Measurements from ENCODE around the gene EDRF1. TPM values are rescaled to one million over a fixed set of nuclear protein-coding genes. Genes with fewer than 3 reads are reported as not detected.

The EDRF1 gene
- total RNA-seq, 1 experiment from 2014 or later, result 49.2 TPM

GRCh38 chr10:125788156-125789034 lies 68.9 kb downstream of the EDRF1 start:
- no peaks in the 10 kb centered on the region for H3K27me3 ChIP-seq (ENCODE audit: insufficient read depth, low read length)
- H3K4me2 ChIP-seq (ENCODE audit: low read length), result no peak overlapping the region
- RAD21 ChIA-PET (ENCODE audit: low non-redundant PET in 1 of 2, low total read pairs in 2 of 2, uncharacterized antibody in 2 of 2, unreplicated experiment in 2 of 2), result no interaction called here
- H3K9me3 ChIP-seq (ENCODE audit: control insufficient read depth in 1 of 2, insufficient read depth in 1 of 2, low read depth in 1 of 2, low read length in 2 of 2), result no peaks in the 10 kb centered on the region
- TF ChIP-seq ATF3 (IDR thresholded peaks at IDR 0.05) (no peak), YY1 (IDR thresholded peaks at IDR 0.05; ENCODE audit: extremely low read depth, insufficient replicate concordance, low read depth, low read length) (no peak), ZBTB33 (IDR thresholded peaks at IDR 0.05; ENCODE audit: extremely low read depth, insufficient replicate concordance, low read length) (no peak)
- no peaks in the 10 kb centered on the region for H3K79me2 ChIP-seq (ENCODE audit: insufficient read depth, low read length)
- no peak for DNase-seq (ENCODE audit: low read depth, low spot score)
- no peak overlapping the region for H2AFZ ChIP-seq (ENCODE audit: low read depth, low read length, poor library complexity, severe bottlenecking)
- POLR2A ChIA-PET, result no interaction called here
- H4K20me1 ChIP-seq (ENCODE audit: insufficient read depth), result no peaks in the 10 kb centered on the region
- CTCF ChIA-PET, result no interaction called here
- intact Hi-C loops (cut with micrococcal nuclease), result no loop called here
- no peak overlapping the region for H3K4me3 ChIP-seq (replicated peaks in 1 of 2; ENCODE audit: low read depth in 1 of 2, low read length in 2 of 2)
- H3K9me2 ChIP-seq (ENCODE audit: insufficient read depth), result no peaks in the 10 kb centered on the region
- BruUV-seq (replicated peaks), result no TSS peak
- H3K27ac ChIP-seq (ENCODE audit: low read depth, low read length), result no peak overlapping the region
- H3K9ac ChIP-seq (ENCODE audit: low read length), result no peak overlapping the region
- 0 out of 4 replicates have a peak, but pooled peaks cover 0 to 2% of the 10 kb centered on the region in 2 experiments for H3K36me3 ChIP-seq (ENCODE audit: control insufficient read depth in 1 of 2, insufficient read depth in 2 of 2, low read length in 2 of 2)
- H3K4me1 ChIP-seq (ENCODE audit: control insufficient read depth in 1 of 2, insufficient read depth in 2 of 2, low read length in 2 of 2), result peaks cover 0 to 4% of the 10 kb centered on the region in 2 experiments; a peak in 1 of 4 replicates
- peak; percentile 54 for ATAC-seq
